ENCODE results near the gene SPTLC1. TPM values are rescaled to one million over a fixed set of nuclear protein-coding genes. Genes with fewer than 3 reads are reported as not detected.

The SPTLC1 gene
- total and polyA plus RNA-seq, 2 of the 13 experiments (the other 11 are each of a cell fraction or from before 2014, with no cell fraction given): 56.2 to 72.5 TPM

DNA sequence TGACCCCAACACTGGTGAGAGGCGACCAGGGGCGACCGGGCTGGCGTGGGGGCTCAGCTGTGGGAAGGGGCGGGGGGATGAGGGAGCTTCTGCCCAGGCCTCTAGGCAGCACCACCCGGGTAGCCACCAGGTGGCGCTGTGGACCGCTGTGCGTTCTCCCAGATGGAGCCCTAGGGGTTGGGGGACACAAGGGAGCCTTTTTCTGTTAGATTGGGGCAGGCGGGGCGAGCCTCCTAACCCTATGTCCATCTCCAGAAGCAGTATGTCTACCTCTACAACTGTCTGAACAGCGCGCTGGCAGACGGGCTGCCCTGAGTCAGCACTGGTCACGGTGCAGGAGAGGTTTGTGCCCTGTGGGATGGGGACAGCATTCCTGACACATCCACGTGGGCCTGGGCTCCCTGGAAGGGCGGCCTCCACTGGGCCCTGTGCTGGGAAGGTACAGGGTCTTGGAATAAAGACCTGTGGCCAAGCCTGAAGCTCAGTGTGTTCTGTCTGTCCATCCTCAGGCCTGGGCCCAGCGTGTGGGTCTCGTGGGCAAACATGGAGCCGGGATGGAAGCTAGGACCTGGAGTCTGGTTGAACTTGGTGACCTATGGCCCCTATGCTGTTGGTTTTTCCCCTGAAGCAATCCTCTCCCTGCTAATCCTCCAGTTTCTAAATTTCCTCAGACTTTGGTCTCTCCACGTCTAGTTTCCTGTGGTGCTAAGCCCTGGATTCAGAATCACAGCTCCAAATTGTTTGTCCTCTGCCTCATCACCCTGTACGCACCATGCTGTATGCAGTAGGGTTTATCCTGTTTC, 23.1 kb upstream of the SPTLC1 start (continued):
- TF ChIP-seq, protein P1, sequence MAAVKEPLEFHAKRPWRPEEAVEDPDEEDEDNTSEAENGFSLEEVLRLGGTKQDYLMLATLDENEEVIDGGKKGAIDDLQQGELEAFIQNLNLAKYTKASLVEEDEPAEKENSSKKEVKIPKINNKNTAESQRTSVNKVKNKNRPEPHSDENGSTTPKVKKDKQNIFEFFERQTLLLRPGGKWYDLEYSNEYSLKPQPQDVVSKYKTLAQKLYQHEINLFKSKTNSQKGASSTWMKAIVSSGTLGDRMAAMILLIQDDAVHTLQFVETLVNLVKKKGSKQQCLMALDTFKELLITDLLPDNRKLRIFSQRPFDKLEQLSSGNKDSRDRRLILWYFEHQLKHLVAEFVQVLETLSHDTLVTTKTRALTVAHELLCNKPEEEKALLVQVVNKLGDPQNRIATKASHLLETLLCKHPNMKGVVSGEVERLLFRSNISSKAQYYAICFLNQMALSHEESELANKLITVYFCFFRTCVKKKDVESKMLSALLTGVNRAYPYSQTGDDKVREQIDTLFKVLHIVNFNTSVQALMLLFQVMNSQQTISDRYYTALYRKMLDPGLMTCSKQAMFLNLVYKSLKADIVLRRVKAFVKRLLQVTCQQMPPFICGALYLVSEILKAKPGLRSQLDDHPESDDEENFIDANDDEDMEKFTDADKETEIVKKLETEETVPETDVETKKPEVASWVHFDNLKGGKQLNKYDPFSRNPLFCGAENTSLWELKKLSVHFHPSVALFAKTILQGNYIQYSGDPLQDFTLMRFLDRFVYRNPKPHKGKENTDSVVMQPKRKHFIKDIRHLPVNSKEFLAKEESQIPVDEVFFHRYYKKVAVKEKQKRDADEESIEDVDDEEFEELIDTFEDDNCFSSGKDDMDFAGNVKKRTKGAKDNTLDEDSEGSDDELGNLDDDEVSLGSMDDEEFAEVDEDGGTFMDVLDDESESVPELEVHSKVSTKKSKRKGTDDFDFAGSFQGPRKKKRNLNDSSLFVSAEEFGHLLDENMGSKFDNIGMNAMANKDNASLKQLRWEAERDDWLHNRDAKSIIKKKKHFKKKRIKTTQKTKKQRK (IDR thresholded peaks at IDR 0.05; ENCODE audit: low read length): no peak
- TF ChIP-seq, protein P2, sequence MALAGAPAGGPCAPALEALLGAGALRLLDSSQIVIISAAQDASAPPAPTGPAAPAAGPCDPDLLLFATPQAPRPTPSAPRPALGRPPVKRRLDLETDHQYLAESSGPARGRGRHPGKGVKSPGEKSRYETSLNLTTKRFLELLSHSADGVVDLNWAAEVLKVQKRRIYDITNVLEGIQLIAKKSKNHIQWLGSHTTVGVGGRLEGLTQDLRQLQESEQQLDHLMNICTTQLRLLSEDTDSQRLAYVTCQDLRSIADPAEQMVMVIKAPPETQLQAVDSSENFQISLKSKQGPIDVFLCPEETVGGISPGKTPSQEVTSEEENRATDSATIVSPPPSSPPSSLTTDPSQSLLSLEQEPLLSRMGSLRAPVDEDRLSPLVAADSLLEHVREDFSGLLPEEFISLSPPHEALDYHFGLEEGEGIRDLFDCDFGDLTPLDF (CRISPR knock-in tag; IDR thresholded peaks at IDR 0.05): no peak
- TF ChIP-seq, protein P3, sequence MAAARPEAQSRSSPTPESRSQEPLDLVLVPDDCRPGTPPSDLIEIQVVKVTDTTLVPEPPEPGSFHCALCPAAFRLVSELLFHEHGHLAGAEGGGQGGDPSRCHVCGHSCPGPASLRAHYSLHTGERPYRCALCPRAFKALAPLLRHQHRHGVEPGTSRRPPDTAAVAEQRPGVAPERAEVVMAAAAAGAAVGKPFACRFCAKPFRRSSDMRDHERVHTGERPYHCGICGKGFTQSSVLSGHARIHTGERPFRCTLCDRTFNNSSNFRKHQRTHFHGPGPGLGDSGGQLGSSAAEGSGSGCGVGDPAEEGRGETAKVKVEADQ (CRISPR knock-in tag; IDR thresholded peaks at IDR 0.05; ENCODE audit: borderline replicate concordance): no peak
- no peak for TF ChIP-seq STAT5B (CRISPR knock-in tag; IDR thresholded peaks at IDR 0.05)
- TF ChIP-seq ZNF337 (CRISPR knock-in tag; IDR thresholded peaks at IDR 0.05; ENCODE audit: borderline replicate concordance, low read depth): no peak
- TF ChIP-seq FOXO1 (CRISPR knock-in tag; IDR thresholded peaks at IDR 0.05): no peak; the same call in 1 of the 2 replicates
- TF ChIP-seq AGO1 (IDR thresholded peaks at IDR 0.05; ENCODE audit: low read depth, low read length, poor library complexity, severe bottlenecking): no peak
- TF ChIP-seq ARID2 (CRISPR knock-in tag; IDR thresholded peaks at IDR 0.05; ENCODE audit: borderline replicate concordance): no peak
- TF ChIP-seq, protein P4, sequence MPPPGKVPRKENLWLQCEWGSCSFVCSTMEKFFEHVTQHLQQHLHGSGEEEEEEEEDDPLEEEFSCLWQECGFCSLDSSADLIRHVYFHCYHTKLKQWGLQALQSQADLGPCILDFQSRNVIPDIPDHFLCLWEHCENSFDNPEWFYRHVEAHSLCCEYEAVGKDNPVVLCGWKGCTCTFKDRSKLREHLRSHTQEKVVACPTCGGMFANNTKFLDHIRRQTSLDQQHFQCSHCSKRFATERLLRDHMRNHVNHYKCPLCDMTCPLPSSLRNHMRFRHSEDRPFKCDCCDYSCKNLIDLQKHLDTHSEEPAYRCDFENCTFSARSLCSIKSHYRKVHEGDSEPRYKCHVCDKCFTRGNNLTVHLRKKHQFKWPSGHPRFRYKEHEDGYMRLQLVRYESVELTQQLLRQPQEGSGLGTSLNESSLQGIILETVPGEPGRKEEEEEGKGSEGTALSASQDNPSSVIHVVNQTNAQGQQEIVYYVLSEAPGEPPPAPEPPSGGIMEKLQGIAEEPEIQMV (CRISPR knock-in tag; IDR thresholded peaks at IDR 0.05; ENCODE audit: low read depth): no peak
- TF ChIP-seq, protein P5, sequence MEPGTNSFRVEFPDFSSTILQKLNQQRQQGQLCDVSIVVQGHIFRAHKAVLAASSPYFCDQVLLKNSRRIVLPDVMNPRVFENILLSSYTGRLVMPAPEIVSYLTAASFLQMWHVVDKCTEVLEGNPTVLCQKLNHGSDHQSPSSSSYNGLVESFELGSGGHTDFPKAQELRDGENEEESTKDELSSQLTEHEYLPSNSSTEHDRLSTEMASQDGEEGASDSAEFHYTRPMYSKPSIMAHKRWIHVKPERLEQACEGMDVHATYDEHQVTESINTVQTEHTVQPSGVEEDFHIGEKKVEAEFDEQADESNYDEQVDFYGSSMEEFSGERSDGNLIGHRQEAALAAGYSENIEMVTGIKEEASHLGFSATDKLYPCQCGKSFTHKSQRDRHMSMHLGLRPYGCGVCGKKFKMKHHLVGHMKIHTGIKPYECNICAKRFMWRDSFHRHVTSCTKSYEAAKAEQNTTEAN (CRISPR knock-in tag; conservative IDR thresholded peaks at IDR 0.05): no peak
- no peak for TF ChIP-seq SKI (IDR thresholded peaks at IDR 0.05; ENCODE audit: partially characterized antibody)
- TF ChIP-seq SP1 (IDR thresholded peaks at IDR 0.05): no peak
- TF ChIP-seq SP1 (CRISPR knock-in tag; IDR thresholded peaks at IDR 0.05): no peak
- TF ChIP-seq, protein P6, sequence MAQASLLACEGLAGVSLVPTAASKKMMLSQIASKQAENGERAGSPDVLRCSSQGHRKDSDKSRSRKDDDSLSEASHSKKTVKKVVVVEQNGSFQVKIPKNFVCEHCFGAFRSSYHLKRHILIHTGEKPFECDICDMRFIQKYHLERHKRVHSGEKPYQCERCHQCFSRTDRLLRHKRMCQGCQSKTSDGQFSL (CRISPR knock-in tag; IDR thresholded peaks at IDR 0.05): no peak
- TF ChIP-seq ZNF790 (CRISPR knock-in tag; IDR thresholded peaks at IDR 0.05; ENCODE audit: borderline replicate concordance): no peak
- no peak for TF ChIP-seq DR1 (CRISPR knock-in tag; IDR thresholded peaks at IDR 0.05)
- TF ChIP-seq, protein P7, sequence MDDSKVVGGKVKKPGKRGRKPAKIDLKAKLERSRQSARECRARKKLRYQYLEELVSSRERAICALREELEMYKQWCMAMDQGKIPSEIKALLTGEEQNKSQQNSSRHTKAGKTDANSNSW (CRISPR knock-in tag; IDR thresholded peaks at IDR 0.05; ENCODE audit: borderline replicate concordance): no peak
- TF ChIP-seq, protein P8, sequence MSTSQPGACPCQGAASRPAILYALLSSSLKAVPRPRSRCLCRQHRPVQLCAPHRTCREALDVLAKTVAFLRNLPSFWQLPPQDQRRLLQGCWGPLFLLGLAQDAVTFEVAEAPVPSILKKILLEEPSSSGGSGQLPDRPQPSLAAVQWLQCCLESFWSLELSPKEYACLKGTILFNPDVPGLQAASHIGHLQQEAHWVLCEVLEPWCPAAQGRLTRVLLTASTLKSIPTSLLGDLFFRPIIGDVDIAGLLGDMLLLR (CRISPR knock-in tag; IDR thresholded peaks at IDR 0.05): no peak
- no peak; the same call in none of the 2 replicates for TF ChIP-seq KDM5B (CRISPR knock-in tag; IDR thresholded peaks at IDR 0.05; ENCODE audit: borderline replicate concordance)
